ENCODE measurements around the gene PSME2. TPM values are rescaled to one million over a fixed set of nuclear protein-coding genes. Genes with fewer than 3 reads are reported as not detected.

The PSME2 gene
- total and polyA plus RNA-seq, 9 of the 15 experiments (the other 6 are each of a cell fraction or from before 2014, with no cell fraction given): 111 to 579 (median 159) TPM

DNA sequence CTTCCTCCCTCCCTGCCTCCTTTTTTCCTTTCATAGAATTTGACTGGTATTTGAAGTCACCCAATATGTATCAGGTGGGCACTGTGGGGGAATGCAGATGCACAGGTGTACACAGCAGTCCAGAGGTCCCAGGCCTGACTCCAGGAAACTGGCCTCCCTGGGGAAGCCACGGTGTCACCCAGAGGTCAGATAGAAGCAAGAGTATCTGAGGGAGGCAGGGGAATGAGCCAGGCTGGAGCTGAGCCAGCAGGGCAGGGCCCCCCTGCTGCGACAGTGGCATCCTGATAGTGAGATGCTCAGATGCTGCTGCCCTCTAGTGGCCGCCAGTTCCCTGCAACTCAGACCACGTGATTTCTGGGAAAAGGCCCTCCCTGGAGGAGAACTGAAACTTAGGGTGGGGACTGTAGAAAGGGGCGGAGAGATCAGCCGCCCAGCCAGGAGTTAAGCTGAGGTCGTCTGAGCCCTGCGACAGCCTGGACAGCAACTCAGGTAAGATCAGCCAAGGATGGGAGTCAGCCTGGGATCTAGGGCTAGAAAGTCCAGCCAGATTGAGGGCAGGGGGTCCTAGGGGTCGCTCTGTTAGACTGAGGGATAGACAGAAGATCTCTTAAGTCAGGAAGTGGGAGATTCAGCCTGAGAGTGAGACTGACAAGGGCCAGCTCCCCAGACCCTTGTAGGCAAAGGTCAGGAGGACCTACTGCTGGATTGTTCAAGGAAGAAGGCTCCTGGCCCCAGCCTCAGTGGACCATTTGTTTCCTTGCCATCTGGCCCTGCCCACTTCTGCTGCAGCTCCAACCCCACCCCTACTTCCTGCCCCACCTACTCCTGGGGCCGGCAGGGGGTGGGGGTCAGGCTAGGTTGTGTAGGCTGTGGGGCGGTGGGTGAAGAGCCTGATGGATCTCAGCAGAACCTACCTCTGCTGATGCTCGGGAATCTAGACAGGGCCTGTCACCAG, 14.7 kb upstream of the PSME2 start, which contains the start of gene IRF9 (continued):
- TF ChIP-seq, protein P1, sequence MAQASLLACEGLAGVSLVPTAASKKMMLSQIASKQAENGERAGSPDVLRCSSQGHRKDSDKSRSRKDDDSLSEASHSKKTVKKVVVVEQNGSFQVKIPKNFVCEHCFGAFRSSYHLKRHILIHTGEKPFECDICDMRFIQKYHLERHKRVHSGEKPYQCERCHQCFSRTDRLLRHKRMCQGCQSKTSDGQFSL (CRISPR knock-in tag; IDR thresholded peaks at IDR 0.05): no peak
- TF ChIP-seq, protein P1 (tag; IDR thresholded peaks at IDR 0.05): no peak
- TF ChIP-seq WHSC1 (IDR thresholded peaks at IDR 0.05; ENCODE audit: low read length) (no peak), PML (IDR thresholded peaks at IDR 0.05; ENCODE audit: low read length) (no peak), CCAR2 (IDR thresholded peaks at IDR 0.05; ENCODE audit: low read depth, low read length) (no peak), ZNF507 (tag; conservative IDR thresholded peaks at IDR 0.05) (no peak), CBFA2T2 (conservative IDR thresholded peaks at IDR 0.05) (peak; percentile 76), ZNF124 (CRISPR knock-in tag; IDR thresholded peaks at IDR 0.05) (no peak), IFI16 (CRISPR knock-in tag; IDR thresholded peaks at IDR 0.05) (no peak), GTF2A2 (tag; IDR thresholded peaks at IDR 0.05) (no peak), ZNF121 (CRISPR knock-in tag; conservative IDR thresholded peaks at IDR 0.05) (no peak), NR2C2 (CRISPR knock-in tag; IDR thresholded peaks at IDR 0.05) (no peak), NR2C2 (tag; IDR thresholded peaks at IDR 0.05) (peak; percentile 63)
- TF ChIP-seq, protein P2, sequence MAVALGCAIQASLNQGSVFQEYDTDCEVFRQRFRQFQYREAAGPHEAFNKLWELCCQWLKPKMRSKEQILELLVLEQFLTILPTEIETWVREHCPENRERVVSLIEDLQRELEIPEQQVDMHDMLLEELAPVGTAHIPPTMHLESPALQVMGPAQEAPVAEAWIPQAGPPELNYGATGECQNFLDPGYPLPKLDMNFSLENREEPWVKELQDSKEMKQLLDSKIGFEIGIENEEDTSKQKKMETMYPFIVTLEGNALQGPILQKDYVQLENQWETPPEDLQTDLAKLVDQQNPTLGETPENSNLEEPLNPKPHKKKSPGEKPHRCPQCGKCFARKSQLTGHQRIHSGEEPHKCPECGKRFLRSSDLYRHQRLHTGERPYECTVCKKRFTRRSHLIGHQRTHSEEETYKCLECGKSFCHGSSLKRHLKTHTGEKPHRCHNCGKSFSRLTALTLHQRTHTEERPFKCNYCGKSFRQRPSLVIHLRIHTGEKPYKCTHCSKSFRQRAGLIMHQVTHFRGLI (CRISPR knock-in tag; IDR thresholded peaks at IDR 0.05): no peak
- TF ChIP-seq, protein P3, sequence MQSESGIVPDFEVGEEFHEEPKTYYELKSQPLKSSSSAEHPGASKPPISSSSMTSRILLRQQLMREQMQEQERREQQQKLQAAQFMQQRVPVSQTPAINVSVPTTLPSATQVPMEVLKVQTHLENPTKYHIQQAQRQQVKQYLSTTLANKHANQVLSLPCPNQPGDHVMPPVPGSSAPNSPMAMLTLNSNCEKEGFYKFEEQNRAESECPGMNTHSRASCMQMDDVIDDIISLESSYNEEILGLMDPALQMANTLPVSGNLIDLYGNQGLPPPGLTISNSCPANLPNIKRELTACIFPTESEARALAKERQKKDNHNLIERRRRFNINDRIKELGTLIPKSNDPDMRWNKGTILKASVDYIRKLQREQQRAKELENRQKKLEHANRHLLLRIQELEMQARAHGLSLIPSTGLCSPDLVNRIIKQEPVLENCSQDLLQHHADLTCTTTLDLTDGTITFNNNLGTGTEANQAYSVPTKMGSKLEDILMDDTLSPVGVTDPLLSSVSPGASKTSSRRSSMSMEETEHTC (IDR thresholded peaks at IDR 0.05): peak; percentile 91
- TF ChIP-seq, protein P4, sequence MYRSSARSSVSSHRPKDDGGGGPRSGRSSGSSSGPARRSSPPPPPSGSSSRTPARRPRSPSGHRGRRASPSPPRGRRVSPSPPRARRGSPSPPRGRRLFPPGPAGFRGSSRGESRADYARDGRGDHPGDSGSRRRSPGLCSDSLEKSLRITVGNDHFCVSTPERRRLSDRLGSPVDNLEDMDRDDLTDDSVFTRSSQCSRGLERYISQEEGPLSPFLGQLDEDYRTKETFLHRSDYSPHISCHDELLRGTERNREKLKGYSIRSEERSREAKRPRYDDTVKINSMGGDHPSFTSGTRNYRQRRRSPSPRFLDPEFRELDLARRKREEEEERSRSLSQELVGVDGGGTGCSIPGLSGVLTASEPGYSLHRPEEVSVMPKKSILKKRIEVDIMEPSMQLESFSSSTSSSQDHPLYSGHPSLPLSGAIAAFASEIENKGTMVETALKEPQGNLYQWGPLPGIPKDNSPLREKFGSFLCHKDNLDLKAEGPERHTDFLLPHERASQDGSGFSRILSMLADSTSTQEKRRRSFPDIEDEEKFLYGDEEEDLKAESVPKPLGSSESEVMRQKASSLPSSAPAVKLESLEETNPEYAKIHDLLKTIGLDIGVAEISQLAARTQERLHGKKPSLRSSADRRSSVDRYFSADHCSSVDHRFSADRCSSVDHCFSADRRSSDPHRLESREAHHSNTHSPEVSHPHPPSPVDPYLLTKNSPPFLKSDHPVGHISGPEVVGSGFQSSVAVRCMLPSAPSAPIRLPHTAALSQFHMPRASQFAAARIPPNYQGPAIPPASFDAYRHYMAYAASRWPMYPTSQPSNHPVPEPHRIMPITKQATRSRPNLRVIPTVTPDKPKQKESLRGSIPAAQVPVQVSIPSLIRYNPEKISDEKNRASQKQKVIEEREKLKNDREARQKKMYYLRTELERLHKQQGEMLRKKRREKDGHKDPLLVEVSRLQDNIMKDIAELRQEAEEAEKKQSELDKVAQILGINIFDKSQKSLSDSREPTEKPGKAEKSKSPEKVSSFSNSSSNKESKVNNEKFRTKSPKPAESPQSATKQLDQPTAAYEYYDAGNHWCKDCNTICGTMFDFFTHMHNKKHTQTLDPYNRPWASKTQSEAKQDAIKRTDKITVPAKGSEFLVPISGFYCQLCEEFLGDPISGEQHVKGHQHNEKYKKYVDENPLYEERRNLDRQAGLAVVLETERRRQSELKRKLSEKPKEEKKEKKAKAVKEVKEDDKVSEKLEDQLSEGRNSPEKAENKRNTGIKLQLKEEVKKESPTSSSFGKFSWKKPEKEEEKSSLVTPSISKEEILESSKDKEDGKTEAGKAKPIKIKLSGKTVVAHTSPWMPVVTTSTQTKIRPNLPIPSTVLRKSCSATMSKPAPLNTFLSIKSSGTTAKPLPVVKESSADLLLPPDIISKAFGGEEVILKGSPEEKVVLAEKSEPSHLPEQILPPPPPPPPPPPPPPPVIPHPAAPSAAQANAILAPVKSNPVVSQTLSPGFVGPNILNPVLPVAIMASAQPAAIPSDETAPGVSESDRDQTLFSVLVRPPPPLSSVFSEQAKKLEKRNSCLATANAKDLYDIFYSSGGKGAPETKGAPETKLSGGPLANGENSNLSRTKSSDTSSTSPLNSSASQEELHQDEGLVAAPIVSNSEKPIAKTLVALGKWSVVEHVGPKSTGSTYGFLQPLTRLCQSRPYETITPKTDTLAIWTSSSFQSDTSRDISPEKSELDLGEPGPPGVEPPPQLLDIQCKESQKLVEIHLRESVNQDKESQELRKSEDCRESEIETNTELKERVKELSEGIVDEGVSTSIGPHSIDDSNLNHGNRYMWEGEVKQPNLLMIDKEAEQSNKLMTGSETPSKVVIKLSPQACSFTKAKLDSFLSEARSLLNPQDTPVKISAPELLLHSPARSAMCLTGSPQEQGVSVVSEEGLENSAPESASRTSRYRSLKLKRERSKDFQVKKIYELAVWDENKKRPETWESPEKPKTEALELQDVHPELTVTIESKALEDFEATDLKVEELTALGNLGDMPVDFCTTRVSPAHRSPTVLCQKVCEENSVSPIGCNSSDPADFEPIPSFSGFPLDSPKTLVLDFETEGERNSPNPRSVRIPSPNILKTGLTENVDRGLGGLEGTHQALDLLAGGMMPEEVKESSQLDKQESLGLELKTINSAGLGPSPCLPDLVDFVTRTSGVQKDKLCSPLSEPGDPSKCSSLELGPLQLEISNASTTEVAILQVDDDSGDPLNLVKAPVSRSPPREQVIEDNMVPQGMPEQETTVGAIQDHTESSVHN (IDR thresholded peaks at IDR 0.05; ENCODE audit: borderline replicate concordance in 1 of 2, low read depth in 1 of 2): no peak

All from K562 (cell line).